Osteocyte (in vitro differentiated cells): ENCODE data around the gene CLEC1B. TPM values are rescaled to one million over a fixed set of nuclear protein-coding genes. Genes with fewer than 3 reads are reported as not detected.
"Not testable (repeated sequence)": the region's sequence is repeated elsewhere in the genome, so short reads cannot be mapped to it uniquely, and the experiment has no call there.

Experiments
- DNase-seq: peaks from one replicate; pipeline ENCODE4 v3.0.0; 2021; ENCODE audit warnings: mixed read lengths; ENCODE audit not compliant: unreplicated experiment; ENCODE audit errors: extremely low spot score
- H3K27ac Mint-ChIP-seq: one replicate; pipeline ENCODE4 v1.8.0; 2021; ENCODE audit warnings: mild to moderate bottlenecking, mixed read lengths; ENCODE audit not compliant: unreplicated experiment
- H3K27me3 Mint-ChIP-seq: one replicate; pipeline ENCODE4 v1.8.0; 2021; ENCODE audit warnings: mixed read lengths; ENCODE audit not compliant: unreplicated experiment
- H3K36me3 Mint-ChIP-seq: one replicate; pipeline ENCODE4 v1.8.0; 2021; ENCODE audit warnings: mixed read lengths; ENCODE audit not compliant: unreplicated experiment
- H3K4me1 Mint-ChIP-seq: one replicate; pipeline ENCODE4 v1.8.0; 2021; ENCODE audit warnings: mixed read lengths; ENCODE audit not compliant: unreplicated experiment
- H3K4me3 Mint-ChIP-seq: one replicate; pipeline ENCODE4 v1.8.0; 2021; ENCODE audit warnings: mild to moderate bottlenecking, moderate library complexity, mixed read lengths; ENCODE audit not compliant: unreplicated experiment
- H3K9me3 Mint-ChIP-seq: one replicate; pipeline ENCODE4 v1.8.0; 2021; ENCODE audit warnings: mixed read lengths; ENCODE audit not compliant: unreplicated experiment
- CTCF ChIP-seq: fragments of 200-600 bp; sonication (generic); IDR thresholded peaks from 2 replicates; pipeline ENCODE4 v1.5.0; 2021; ENCODE audit warnings: antibody characterized with exemption, mild to moderate bottlenecking, moderate library complexity
- total RNA-seq: library from RNA; stranded (reverse); gene quantifications from 2 replicates; pipeline ENCODE4 v1.2.1, GENCODE V29; 2021

The CLEC1B gene
- total RNA-seq, 1 donor from 2014 or later = not detected

GRCh38 chr12:9961106-9961505, 37.8 kb downstream of the CLEC1B start:
- TF ChIP-seq CTCF = no peak
- Mint-ChIP-seq H3K36me3 (no peaks in the 10 kb centered on the region), H3K9me3 (no peaks in the 10 kb centered on the region), H3K4me3 (no peak overlapping the region), H3K4me1 (no peaks in the 10 kb centered on the region), H3K27ac (no peak overlapping the region), H3K27me3 (no peaks in the 10 kb centered on the region)
- no peak for DNase-seq

- Mint-ChIP-seq H3K4me3 (no peak overlapping the region), H3K27me3 (peaks cover 3% of the 10 kb centered on the region), H3K4me1 (no peaks in the 10 kb centered on the region), H3K9me3 (no peaks in the 10 kb centered on the region), H3K27ac (no peak overlapping the region), H3K36me3 (no peaks in the 10 kb centered on the region)
- DNase-seq = no peak
- TF ChIP-seq CTCF = no peak
Observed at GRCh38 chr12:9960590-9960989, 38.3 kb downstream of the CLEC1B start.

GRCh38 chr12:9957834-9958233, 41.1 kb downstream of the CLEC1B start:
- DNase-seq = no peak
- Mint-ChIP-seq H3K27ac (no peak overlapping the region), H3K36me3 (no peaks in the 10 kb centered on the region), H3K4me1 (no peaks in the 10 kb centered on the region), H3K9me3 (no peaks in the 10 kb centered on the region), H3K4me3 (no peak overlapping the region), H3K27me3 (peaks cover 5% of the 10 kb centered on the region)
- no peak for TF ChIP-seq CTCF

- not testable (repeated sequence) for H3K36me3 Mint-ChIP-seq, DNase-seq, H3K4me1 Mint-ChIP-seq, H3K4me3 Mint-ChIP-seq, H3K27me3 Mint-ChIP-seq, H3K9me3 Mint-ChIP-seq, H3K27ac Mint-ChIP-seq
Observed at GRCh38 chr12:9952954-9953729, 45.8 kb downstream of the CLEC1B start.

- DNase-seq = no peak
- H3K4me1 Mint-ChIP-seq = no peaks in the 10 kb centered on the region
Observed at GRCh38 chr12:9951026-9951675, 47.8 kb downstream of the CLEC1B start.

More at GRCh38 chr12:9951026-9951675, 47.8 kb downstream of the CLEC1B start:
- Mint-ChIP-seq H3K27ac (no peak overlapping the region), H3K36me3 (no peaks in the 10 kb centered on the region), H3K4me3 (no peak overlapping the region), H3K9me3 (no peaks in the 10 kb centered on the region), H3K27me3 (peaks cover 12% of the 10 kb centered on the region)
- no peak for TF ChIP-seq CTCF
